HL-60/S4 (cell line): ENCODE measurements around the gene WDR91.

Source experiments
- in situ Hi-C: fragments of 300-500 bp; cut with MboI; formaldehyde crosslinking; loops from 2 replicates; pipeline ENCODE4 v1.14.3; 2022; ENCODE audit warnings: low sequenced_read_pairs

WDR91 gene

GRCh38 chr7:135164357-135165061, 46.8 kb downstream of the WDR91 start:
- in situ Hi-C loops, result loop anchor here (10.0 kb wide), 1 partner anchor 180 kb away; the partner anchor contains the start of gene AGBL3

- in situ Hi-C loops, result loop anchor here (10.0 kb wide), 1 partner anchor 178 kb away; the partner anchor contains the start of gene AGBL3
Measured at GRCh38 chr7:135162382-135163001, 48.8 kb downstream of the WDR91 start.

GRCh38 chr7:135161669-135162068, 49.7 kb downstream of the WDR91 start:
- in situ Hi-C loops, result loop anchor here (10.0 kb wide), 1 partner anchor 177 kb away; the partner anchor contains the start of gene AGBL3

- in situ Hi-C loops, result loop anchor here (10.0 kb wide), 1 partner anchor 176 kb away; the partner anchor contains the start of gene AGBL3
Measured at GRCh38 chr7:135160858-135161653, 50.3 kb downstream of the WDR91 start.

- in situ Hi-C loops, result loop anchor here (10.0 kb wide), 1 partner anchor 175 kb away; the partner anchor contains the start of gene AGBL3
Measured at GRCh38 chr7:135160098-135160857, 51.0 kb downstream of the WDR91 start.

- in situ Hi-C loops, result loop anchor here (10.0 kb wide), 1 partner anchor 175 kb away; the partner anchor contains the start of gene AGBL3
Measured at GRCh38 chr7:135159359-135160085, 51.8 kb downstream of the WDR91 start.

GRCh38 chr7:135158874-135159273, 52.5 kb downstream of the WDR91 start:
- in situ Hi-C loops, result no loop called here

GRCh38 chr7:135158141-135158655, 53.1 kb downstream of the WDR91 start:
- in situ Hi-C loops, result no loop called here

- in situ Hi-C loops, result no loop called here
Measured at GRCh38 chr7:135156290-135156689, 55.0 kb downstream of the WDR91 start.

GRCh38 chr7:135154734-135155133, 56.6 kb downstream of the WDR91 start:
- in situ Hi-C loops, result no loop called here

- in situ Hi-C loops, result no loop called here
Measured at GRCh38 chr7:135152442-135152841, 58.9 kb downstream of the WDR91 start.

- in situ Hi-C loops, result no loop called here
Measured at GRCh38 chr7:135151533-135151932, 59.8 kb downstream of the WDR91 start.

GRCh38 chr7:135151132-135151531, 60.2 kb downstream of the WDR91 start:
- in situ Hi-C loops, result no loop called here

- in situ Hi-C loops, result no loop called here
Measured at GRCh38 chr7:135150072-135150782, 61.1 kb downstream of the WDR91 start.

GRCh38 chr7:135147899-135148721, 63.2 kb downstream of the WDR91 start, which contains the start of gene TMEM140:
Gene TMEM140, plus strand, starts transcription at chr7:135148072. Its CDS starts 16,370 bp downstream, at chr7:135164442.
- in situ Hi-C loops, result no loop called here

- in situ Hi-C loops, result no loop called here
Measured at GRCh38 chr7:135147341-135147898, 63.9 kb downstream of the WDR91 start.

GRCh38 chr7:135143885-135144668, 67.2 kb downstream of the WDR91 start:
- in situ Hi-C loops, result no loop called here
